Thyroid gland (tissue), 4 donors: Measurements from ENCODE around the gene KLHL8. TPM values are rescaled to one million over a fixed set of nuclear protein-coding genes. Genes with fewer than 3 reads are reported as not detected.
"Not testable (repeated sequence)": the region's sequence is repeated elsewhere in the genome, so short reads cannot be mapped to it uniquely, and the experiment has no call there.

ENCODE experiments used
- DNase-seq, 2 donors: peaks; one replicate each; pipeline ENCODE4 v3.0.0-alpha.2; 2019
- H3K27ac ChIP-seq, 3 donors: fragments of 200-600 bp; sonication (generic); 1 replicate in 2 of 3; 2 replicates in 1 of 3; pipeline ENCODE4 v1.5.1; 2016 to 2019; ENCODE audit warnings: mild to moderate bottlenecking in 1 of 3, moderate library complexity in 1 of 3
- H3K27me3 ChIP-seq: fragments of 200-600 bp; sonication (generic); one replicate; pipeline ENCODE4 v1.5.1; 2019
- H3K36me3 ChIP-seq, 2 donors: fragments of 200-600 bp; sonication (generic); one replicate each; pipeline ENCODE4 v1.5.1; 2016 to 2019
- H3K4me1 ChIP-seq, 2 donors: fragments of 200-600 bp; sonication (generic); one replicate each; pipeline ENCODE4 v1.5.1; 2017 to 2019
- H3K4me3 ChIP-seq, 3 donors: fragments of 200-600 bp; sonication (generic); replicated peaks in 1 of 3; 1 replicate in 2 of 3; 2 replicates in 1 of 3; pipeline ENCODE4 v1.5.1; 2016; ENCODE audit warnings: mild to moderate bottlenecking in 1 of 3
- H3K9me3 ChIP-seq: fragments of 200-600 bp; sonication (generic); one replicate; pipeline ENCODE4 v1.5.1; 2017
- POLR2A ChIP-seq, 2 donors: fragments of 450-650 bp; IDR thresholded peaks; one replicate each; pipeline ENCODE4 v1.6.1; 2017; ENCODE audit warnings: antibody characterized with exemption in 2 of 2, mild to moderate bottlenecking in 2 of 2, moderate library complexity in 1 of 2
- WGBS, 2 donors: methylation state at CpG; one replicate each; pipeline ENCODE4 v1.1.5; 2017; 5-methylcytosine and 5-hydroxymethylcytosine counted together
- intact Hi-C: fragments of 100-400 bp; cut with DNase I; formaldehyde crosslinking; loops from one replicate; pipeline ENCODE4 v1.15.1; 2023
- total RNA-seq, 4 donors: library from RNA; depleted of rRNA; stranded (reverse); fragments of >200 nt; gene quantifications; one replicate each; pipeline ENCODE4 v1.2.3, GENCODE V29; 2016
- TF ChIP-seq, protein P1 (sequence below), 6 experiments: fragments of 200-600 bp in 3 of 6; fragments of 450-650 bp in 3 of 6; sonication (generic) in 3 of 6; IDR thresholded peaks; one replicate each; pipeline ENCODE4 v1.5.1; 2016 to 2019; ENCODE audit warnings: antibody characterized with exemption in 6 of 6, mild to moderate bottlenecking in 2 of 6, inconsistent platforms in 1 of 6, moderate library complexity in 1 of 6

The KLHL8 gene
- total RNA-seq, 4 donors from 2014 or later = 24.1 to 32.8 (median 27.9) TPM

GRCh38 chr4:87151730-87152129 is 68.7 kb downstream of the KLHL8 start:
- Histone ChIP-seq H3K27ac (peak overlapping the region in 1 of 3 donors; percentile 25), H3K4me1 (peaks cover 6 to 12% of the 10 kb centered on the region in 2 donors), H3K4me3 (no peak overlapping the region), H3K36me3 (no peaks in the 10 kb centered on the region), H3K27me3 (no peaks in the 10 kb centered on the region), H3K9me3 (no peaks in the 10 kb centered on the region)
- WGBS, 2 donors = 71 to 76% methylated on average over 1 of the region's 1 CpG
- TF ChIP-seq, protein P1, sequence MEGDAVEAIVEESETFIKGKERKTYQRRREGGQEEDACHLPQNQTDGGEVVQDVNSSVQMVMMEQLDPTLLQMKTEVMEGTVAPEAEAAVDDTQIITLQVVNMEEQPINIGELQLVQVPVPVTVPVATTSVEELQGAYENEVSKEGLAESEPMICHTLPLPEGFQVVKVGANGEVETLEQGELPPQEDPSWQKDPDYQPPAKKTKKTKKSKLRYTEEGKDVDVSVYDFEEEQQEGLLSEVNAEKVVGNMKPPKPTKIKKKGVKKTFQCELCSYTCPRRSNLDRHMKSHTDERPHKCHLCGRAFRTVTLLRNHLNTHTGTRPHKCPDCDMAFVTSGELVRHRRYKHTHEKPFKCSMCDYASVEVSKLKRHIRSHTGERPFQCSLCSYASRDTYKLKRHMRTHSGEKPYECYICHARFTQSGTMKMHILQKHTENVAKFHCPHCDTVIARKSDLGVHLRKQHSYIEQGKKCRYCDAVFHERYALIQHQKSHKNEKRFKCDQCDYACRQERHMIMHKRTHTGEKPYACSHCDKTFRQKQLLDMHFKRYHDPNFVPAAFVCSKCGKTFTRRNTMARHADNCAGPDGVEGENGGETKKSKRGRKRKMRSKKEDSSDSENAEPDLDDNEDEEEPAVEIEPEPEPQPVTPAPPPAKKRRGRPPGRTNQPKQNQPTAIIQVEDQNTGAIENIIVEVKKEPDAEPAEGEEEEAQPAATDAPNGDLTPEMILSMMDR (IDR thresholded peaks at IDR 0.05) = no peak
- TF ChIP-seq POLR2A (IDR thresholded peaks at IDR 0.05) = no peak
- intact Hi-C loops = loop anchor here (5.0 kb wide), 1 partner anchor 86 kb away; no protein-coding TSS in a partner anchor
- DNase-seq = no peak

DNA sequence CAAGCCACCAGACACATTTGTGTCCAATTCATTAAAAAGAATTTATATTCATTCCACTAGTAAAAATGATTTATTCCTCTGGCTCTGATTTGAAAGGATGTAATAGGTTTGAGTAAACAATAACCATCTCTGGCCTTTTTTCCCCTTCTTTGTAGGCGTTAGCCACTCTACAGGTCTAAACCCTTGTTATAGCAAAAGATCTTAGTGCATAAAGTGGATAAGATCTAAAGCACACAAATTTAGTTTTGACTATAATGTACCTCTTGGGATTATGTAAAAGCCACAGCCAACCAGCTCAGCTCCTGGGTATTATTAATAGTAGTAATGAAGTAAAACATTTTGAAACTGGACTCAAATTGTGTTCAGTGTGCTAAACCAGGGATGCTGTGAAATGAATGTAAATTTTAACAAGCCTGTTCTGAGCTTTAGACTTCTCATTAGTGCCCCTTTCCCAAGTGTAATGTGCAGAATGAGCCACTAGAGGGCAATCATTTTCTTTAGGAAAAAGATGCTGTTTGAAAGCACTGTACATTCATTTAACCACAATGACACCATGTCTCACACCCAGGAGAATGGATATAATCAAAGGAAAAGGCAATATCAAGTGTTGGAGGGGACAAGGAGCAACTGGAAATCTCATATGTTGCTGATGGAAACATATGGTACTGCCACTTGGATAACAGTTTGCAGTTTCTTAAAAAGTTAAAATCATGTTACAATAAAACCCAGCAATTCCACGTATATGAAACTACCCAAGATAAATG is 69.7 kb downstream of the KLHL8 start:
- Histone ChIP-seq H3K4me3 (no peak overlapping the region), H3K4me1 (peaks cover 6 to 12% of the 10 kb centered on the region in 2 donors), H3K27me3 (no peaks in the 10 kb centered on the region), H3K9me3 (no peaks in the 10 kb centered on the region), H3K36me3 (no peaks in the 10 kb centered on the region), H3K27ac (peak overlapping the region in 2 of 3 donors; percentile 8 to 41)
- peak; percentile 37 to 39 for DNase-seq
- intact Hi-C loops = loop anchor here (5.0 kb wide), 1 partner anchor 87 kb away; no protein-coding TSS in a partner anchor
- no peak for TF ChIP-seq POLR2A (IDR thresholded peaks at IDR 0.05)
- TF ChIP-seq, protein P1 (IDR thresholded peaks at IDR 0.05) = peak; percentile 69 to 93 (median 90)
- 47 to 55% methylated on average over 2 of the region's 2 CpGs for WGBS, 2 donors

DNA sequence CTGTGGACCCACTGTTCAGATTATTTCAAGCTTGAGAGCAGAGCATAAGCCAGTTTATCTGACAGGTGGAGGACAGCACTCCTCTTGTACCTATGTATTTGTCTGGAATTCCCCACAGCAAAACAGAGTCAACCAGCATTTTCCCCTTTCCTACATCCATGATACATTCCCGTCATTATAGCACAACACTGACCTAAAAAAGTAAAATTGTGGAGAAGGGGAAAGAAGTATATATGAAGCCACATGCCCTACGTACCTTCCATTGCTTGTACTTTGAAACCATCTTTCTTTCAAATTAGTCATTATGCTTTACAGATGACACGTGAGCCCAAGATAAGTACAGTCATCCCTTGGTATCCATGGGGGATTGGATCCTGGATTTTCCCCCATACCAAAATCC is 73.3 kb downstream of the KLHL8 start:
- no peaks in the 10 kb centered on the region for H3K9me3 ChIP-seq
- intact Hi-C loops = no loop called here

GRCh38 chr4:87145934-87146333 is 74.5 kb downstream of the KLHL8 start:
- H3K27me3 ChIP-seq = not testable (repeated sequence)

More for the DNA sequence above, 73.3 kb downstream of the KLHL8 start:
- WGBS, 2 donors = 83 to 94% methylated on average over 3 of the region's 3 CpGs
- no peak overlapping the region for H3K4me3 ChIP-seq
- H3K36me3 ChIP-seq = peaks cover 0 to 12% of the 10 kb centered on the region in 2 donors
- peaks cover under 1 to 4% of the 10 kb centered on the region in 2 donors for H3K4me1 ChIP-seq
- TF ChIP-seq POLR2A (IDR thresholded peaks at IDR 0.05) = no peak
- TF ChIP-seq, protein P1 (IDR thresholded peaks at IDR 0.05) = no peak
- no peaks in the 10 kb centered on the region for H3K27me3 ChIP-seq
- DNase-seq = no peak
- no peak overlapping the region for H3K27ac ChIP-seq

GRCh38 chr4:87144356-87144755 is 76.1 kb downstream of the KLHL8 start:
- H3K9me3 ChIP-seq = no peaks in the 10 kb centered on the region
- H3K36me3 ChIP-seq = peaks cover 0 to 12% of the 10 kb centered on the region in 2 donors
- no peaks in the 10 kb centered on the region for H3K27me3 ChIP-seq
- H3K27ac ChIP-seq = no peak overlapping the region
- TF ChIP-seq POLR2A (IDR thresholded peaks at IDR 0.05) = no peak
- TF ChIP-seq, protein P1 (IDR thresholded peaks at IDR 0.05) = no peak
- 83 to 88% methylated on average over 2 of the region's 2 CpGs for WGBS, 2 donors
- intact Hi-C loops = no loop called here
- H3K4me1 ChIP-seq = no peaks in the 10 kb centered on the region
- H3K4me3 ChIP-seq = no peak overlapping the region
- no peak for DNase-seq

More at GRCh38 chr4:87145934-87146333, 74.5 kb downstream of the KLHL8 start:
- intact Hi-C loops, DNase-seq, H3K4me1 ChIP-seq, H3K4me3 ChIP-seq, H3K27ac ChIP-seq, H3K9me3 ChIP-seq: not testable (repeated sequence)
- peaks cover 0 to 12% of the 10 kb centered on the region in 2 donors for H3K36me3 ChIP-seq
- 95 to 99% methylated on average over 6 of the region's 6 CpGs for WGBS, 2 donors
